Mesendoderm (in vitro differentiated cells): ENCODE data around the gene AKAP6.

Source experiments
- DNase-seq: peaks from one replicate; pipeline ENCODE4 v3.0.0; 2013
- H2AK5ac ChIP-seq: 2 replicates; pipeline ENCODE4 v1.6.1; 2013; ENCODE audit warnings: low read length, inconsistent platforms
- H2BK120ac ChIP-seq: 2 replicates; pipeline ENCODE4 v1.6.1; 2013; ENCODE audit warnings: low read depth, mild to moderate bottlenecking, low read length, moderate library complexity, mixed read lengths
- H2BK15ac ChIP-seq: replicated peaks from 2 replicates; pipeline ENCODE4 v1.6.1; 2013; ENCODE audit warnings: low read depth, mild to moderate bottlenecking, moderate library complexity
- H2BK5ac ChIP-seq: 2 replicates; pipeline ENCODE4 v1.6.1; 2013; ENCODE audit warnings: low read length, inconsistent platforms
- H3K18ac ChIP-seq: 2 replicates; pipeline ENCODE4 v1.6.1; 2013; ENCODE audit warnings: mild to moderate bottlenecking, low read length, mixed read lengths
- H3K23ac ChIP-seq: one replicate; pipeline ENCODE4 v1.6.1; 2013; ENCODE audit warnings: low read length
- H3K27ac ChIP-seq: 2 replicates; pipeline ENCODE4 v1.5.1; 2013; ENCODE audit warnings: low read depth, mild to moderate bottlenecking, inconsistent platforms, low read length, moderate library complexity
- H3K27me3 ChIP-seq: 2 replicates; pipeline ENCODE4 v1.6.1; 2013; ENCODE audit warnings: low read length, control low read depth, mild to moderate bottlenecking, inconsistent platforms; ENCODE audit not compliant: insufficient read depth, poor library complexity
- H3K36me3 ChIP-seq: 2 replicates; pipeline ENCODE4 v1.6.1; 2013; ENCODE audit warnings: low read length, inconsistent platforms; ENCODE audit not compliant: control insufficient read depth, insufficient read depth
- H3K4ac ChIP-seq: one replicate; pipeline ENCODE4 v1.6.1; 2013; ENCODE audit warnings: low read depth, mild to moderate bottlenecking, low read length, moderate library complexity
- H3K4me1 ChIP-seq: 2 replicates; pipeline ENCODE4 v1.6.1; 2013; ENCODE audit warnings: low read depth, low read length, inconsistent platforms; ENCODE audit not compliant: control insufficient read depth
- H3K4me2 ChIP-seq: 2 replicates; pipeline ENCODE4 v1.6.1; 2013; ENCODE audit warnings: low read length
- H3K4me3 ChIP-seq: 2 replicates; pipeline ENCODE4 v1.5.1; 2013; ENCODE audit warnings: mild to moderate bottlenecking, low read length
- H3K56ac ChIP-seq: one replicate; pipeline ENCODE4 v1.6.1; 2013; ENCODE audit warnings: low read length
- H3K79me1 ChIP-seq: 2 replicates; pipeline ENCODE4 v1.6.1; 2013; ENCODE audit warnings: low read length, inconsistent platforms
- H3K79me2 ChIP-seq: 2 replicates; pipeline ENCODE4 v1.6.1; 2013; ENCODE audit warnings: mild to moderate bottlenecking, low read length; ENCODE audit not compliant: control insufficient read depth, insufficient read depth
- H3K9ac ChIP-seq: 2 replicates; pipeline ENCODE4 v1.6.1; 2013; ENCODE audit warnings: low read length, inconsistent platforms
- H4K5ac ChIP-seq: one replicate; pipeline ENCODE4 v1.6.1; 2013; ENCODE audit warnings: low read length
- H4K8ac ChIP-seq: one replicate; pipeline ENCODE4 v1.6.1; 2013; ENCODE audit warnings: low read depth, mild to moderate bottlenecking, control low read depth, low read length, moderate library complexity
- WGBS: extraction: QIAGEN DNeasy Blood & Tissue Kit; methylation state at CpG from one replicate; pipeline ENCODE4 v1.1.7; 2013; ENCODE audit warnings: low lambda C conversion rate, missing lambda C conversion rate; ENCODE audit not compliant: insufficient coverage; ENCODE audit errors: extremely low coverage; 5-methylcytosine and 5-hydroxymethylcytosine counted together

Gene AKAP6

DNA sequence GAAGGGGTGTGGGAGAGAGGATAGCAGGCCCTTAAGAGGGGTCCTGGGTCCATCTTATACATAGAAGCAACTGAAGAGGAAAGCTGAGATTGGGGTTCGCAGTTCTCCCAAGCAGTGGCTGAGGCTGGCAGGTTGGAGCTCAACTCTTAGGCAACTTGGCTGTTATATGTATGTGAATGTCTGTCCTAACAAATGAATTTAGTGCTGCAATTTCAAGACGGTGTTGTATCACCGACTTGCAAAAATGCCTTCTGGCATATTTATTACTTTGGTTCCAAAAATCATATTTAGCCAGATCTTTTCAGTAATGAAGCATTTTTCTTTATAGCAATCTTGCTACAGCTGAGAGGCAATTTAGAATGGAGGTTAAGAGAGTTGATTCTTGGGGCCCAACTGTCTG is 148.3 kb downstream of the AKAP6 start:
- no peak overlapping the region for H2BK120ac ChIP-seq
- no CpG with 5 or more reads among the region's 3 CpGs for WGBS
- H3K4me3 ChIP-seq: no peak overlapping the region

GRCh38 chr14:32478050-32478449 is 149.0 kb downstream of the AKAP6 start:
- H4K8ac ChIP-seq: no peak overlapping the region
- H3K27me3 ChIP-seq: no peaks in the 10 kb centered on the region
- no peak overlapping the region for H3K9ac ChIP-seq
- H2AK5ac ChIP-seq: no peak overlapping the region
- no peak overlapping the region for H3K4ac ChIP-seq
- no peak for DNase-seq
- no peak overlapping the region for H2BK15ac ChIP-seq
- H3K36me3 ChIP-seq: no peaks in the 10 kb centered on the region
- H3K79me2 ChIP-seq: no peaks in the 10 kb centered on the region
- no peak overlapping the region for H3K56ac ChIP-seq
- no peak overlapping the region for H2BK120ac ChIP-seq
- no peak overlapping the region for H4K5ac ChIP-seq
- H3K27ac ChIP-seq: no peak overlapping the region
- no peak overlapping the region for H3K23ac ChIP-seq
- no peak overlapping the region for H3K4me2 ChIP-seq
- H3K79me1 ChIP-seq: no peaks in the 10 kb centered on the region
- H3K18ac ChIP-seq: no peak overlapping the region
- H3K4me1 ChIP-seq: no peaks in the 10 kb centered on the region
- H2BK5ac ChIP-seq: no peak overlapping the region
- no CpG with 5 or more reads among the region's 3 CpGs for WGBS
- H3K4me3 ChIP-seq: no peak overlapping the region

More for the DNA sequence above, 148.3 kb downstream of the AKAP6 start:
- H3K79me1 ChIP-seq: no peaks in the 10 kb centered on the region
- H3K4me2 ChIP-seq: no peak overlapping the region
- H3K27ac ChIP-seq: no peak overlapping the region
- H3K36me3 ChIP-seq: no peaks in the 10 kb centered on the region
- no peaks in the 10 kb centered on the region for H3K79me2 ChIP-seq
- no peaks in the 10 kb centered on the region for H3K27me3 ChIP-seq
- H2BK5ac ChIP-seq: no peak overlapping the region
- DNase-seq: no peak
- H3K4ac ChIP-seq: no peak overlapping the region
- H3K9ac ChIP-seq: no peak overlapping the region
- no peak overlapping the region for H4K5ac ChIP-seq
- no peak overlapping the region for H3K23ac ChIP-seq
- no peaks in the 10 kb centered on the region for H3K4me1 ChIP-seq
- H2BK15ac ChIP-seq: no peak overlapping the region
- H4K8ac ChIP-seq: no peak overlapping the region
- no peak overlapping the region for H2AK5ac ChIP-seq
- H3K18ac ChIP-seq: no peak overlapping the region
- H3K56ac ChIP-seq: no peak overlapping the region

DNA sequence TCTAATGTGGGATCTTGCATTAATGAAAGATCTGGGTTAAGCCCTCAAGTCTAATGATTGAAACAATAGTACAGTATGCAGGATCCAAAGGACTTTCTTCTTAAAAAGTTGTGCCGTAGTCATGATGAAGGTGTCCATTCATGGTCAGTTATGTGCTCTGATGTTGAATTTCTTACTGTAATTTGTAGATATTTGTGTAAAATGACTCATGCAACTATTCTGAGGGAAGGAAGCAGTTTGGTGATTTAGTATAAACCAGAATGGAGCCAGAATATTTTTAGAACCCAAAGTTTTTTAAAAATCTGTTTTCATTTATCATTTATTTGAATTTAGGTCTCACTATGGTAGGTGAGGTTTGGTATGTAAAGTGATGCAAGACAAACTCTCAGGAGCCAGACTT is 151.2 kb downstream of the AKAP6 start:
- H3K4me2 ChIP-seq: no peak overlapping the region
- H3K56ac ChIP-seq: no peak overlapping the region
- no peaks in the 10 kb centered on the region for H3K79me2 ChIP-seq
- H3K79me1 ChIP-seq: no peaks in the 10 kb centered on the region
- H3K27ac ChIP-seq: no peak overlapping the region
- no peak overlapping the region for H3K9ac ChIP-seq
- no peak overlapping the region for H3K4me3 ChIP-seq
- no peak overlapping the region for H2BK120ac ChIP-seq
- H3K4me1 ChIP-seq: no peaks in the 10 kb centered on the region
- H2AK5ac ChIP-seq: no peak overlapping the region
- H3K27me3 ChIP-seq: no peaks in the 10 kb centered on the region
- no peak for DNase-seq
- H4K8ac ChIP-seq: no peak overlapping the region
- no peak overlapping the region for H2BK5ac ChIP-seq
- H4K5ac ChIP-seq: no peak overlapping the region
- H2BK15ac ChIP-seq: no peak overlapping the region
- no peaks in the 10 kb centered on the region for H3K36me3 ChIP-seq
- no CpG with 5 or more reads among the region's 1 CpG for WGBS
- H3K18ac ChIP-seq: no peak overlapping the region
- H3K4ac ChIP-seq: no peak overlapping the region
- no peak overlapping the region for H3K23ac ChIP-seq

- Histone ChIP-seq H3K79me2 (no peaks in the 10 kb centered on the region), H4K5ac (no peak overlapping the region), H3K27ac (no peak overlapping the region), H3K56ac (no peak overlapping the region), H3K18ac (no peak overlapping the region), H2BK15ac (no peak overlapping the region), H3K4me2 (no peak overlapping the region), H3K4ac (no peak overlapping the region), H2AK5ac (no peak overlapping the region), H3K79me1 (no peaks in the 10 kb centered on the region), H3K23ac (no peak overlapping the region), H4K8ac (no peak overlapping the region), H3K9ac (no peak overlapping the region), H3K4me1 (no peaks in the 10 kb centered on the region), H2BK120ac (no peak overlapping the region), H3K36me3 (no peaks in the 10 kb centered on the region), H2BK5ac (no peak overlapping the region), H3K4me3 (no peak overlapping the region), H3K27me3 (no peaks in the 10 kb centered on the region)
- no peak for DNase-seq
- no CpG with 5 or more reads among the region's 1 CpG for WGBS
These were observed 152.6 kb downstream of the AKAP6 start for GRCh38 chr14:32481707-32482106.

DNA sequence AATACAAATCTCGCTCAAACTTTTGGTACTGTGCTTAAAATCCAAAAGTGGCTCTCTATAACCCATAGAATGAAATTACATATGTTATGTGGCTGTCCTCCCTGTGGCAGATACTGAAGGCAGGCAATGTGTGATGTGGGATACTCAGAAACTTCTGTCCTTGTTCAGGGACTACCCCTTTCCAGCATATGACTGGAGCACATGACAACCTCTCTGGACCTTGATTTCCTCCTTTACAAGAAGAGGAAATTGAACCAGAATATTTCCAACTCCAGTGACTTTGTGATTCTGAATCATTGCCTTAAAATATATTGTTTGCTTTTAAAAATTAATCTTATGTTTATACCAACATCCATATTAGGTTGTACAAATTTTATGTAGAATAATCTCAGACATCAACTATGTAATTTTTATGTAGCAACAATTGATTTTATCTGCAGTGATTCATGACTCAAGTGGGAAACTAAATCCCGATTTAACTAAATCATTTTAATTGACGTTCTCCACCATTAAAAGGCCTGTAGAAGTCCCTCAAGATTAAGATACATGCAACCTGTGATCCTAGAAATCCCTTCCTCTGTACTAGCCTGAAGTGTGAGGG is 162.4 kb downstream of the AKAP6 start:
- Histone ChIP-seq H3K79me1 (no peaks in the 10 kb centered on the region), H3K4me3 (no peak overlapping the region), H3K18ac (no peak overlapping the region), H3K4me2 (no peak overlapping the region), H3K27ac (no peak overlapping the region), H3K79me2 (no peaks in the 10 kb centered on the region), H2AK5ac (no peak overlapping the region), H3K4me1 (no peaks in the 10 kb centered on the region), H3K36me3 (no peaks in the 10 kb centered on the region), H3K23ac (no peak overlapping the region), H4K5ac (no peak overlapping the region), H2BK5ac (no peak overlapping the region), H3K4ac (no peak overlapping the region), H4K8ac (no peak overlapping the region), H3K56ac (no peak overlapping the region), H2BK15ac (no peak overlapping the region), H3K9ac (no peak overlapping the region), H3K27me3 (no peaks in the 10 kb centered on the region), H2BK120ac (no peak overlapping the region)
- WGBS: no CpG with 5 or more reads among the region's 3 CpGs
- DNase-seq: no peak

GRCh38 chr14:32492457-32492856 is 163.4 kb downstream of the AKAP6 start:
- no peaks in the 10 kb centered on the region for H3K4me1 ChIP-seq
- no peak overlapping the region for H3K56ac ChIP-seq
- no peak overlapping the region for H3K9ac ChIP-seq
- H3K27ac ChIP-seq: no peak overlapping the region
- H3K4me3 ChIP-seq: no peak overlapping the region
- no peak overlapping the region for H2AK5ac ChIP-seq
- no peak overlapping the region for H2BK120ac ChIP-seq
- no peaks in the 10 kb centered on the region for H3K27me3 ChIP-seq
- no peaks in the 10 kb centered on the region for H3K79me2 ChIP-seq
- no peak overlapping the region for H3K18ac ChIP-seq
- H3K23ac ChIP-seq: no peak overlapping the region
- DNase-seq: no peak
- no peak overlapping the region for H3K4ac ChIP-seq
- no peak overlapping the region for H4K8ac ChIP-seq
- no peak overlapping the region for H2BK15ac ChIP-seq
- H2BK5ac ChIP-seq: no peak overlapping the region
- no peaks in the 10 kb centered on the region for H3K79me1 ChIP-seq
- no peaks in the 10 kb centered on the region for H3K36me3 ChIP-seq
- H3K4me2 ChIP-seq: no peak overlapping the region
- H4K5ac ChIP-seq: no peak overlapping the region
